K562 (cell line): Measurements from ENCODE around the gene KCTD3. TPM values are rescaled to one million over a fixed set of nuclear protein-coding genes. Genes with fewer than 3 reads are reported as not detected.
A peak's percentile ranks its signal among the peaks of the same experiment; 100 is the strongest.

ENCODE experiments used
- COPS2 ChIP-seq: fragments of 450-650 bp; conservative IDR thresholded peaks from 2 replicates; pipeline ENCODE4 v1.6.1; 2016; ENCODE audit warnings: mild to moderate bottlenecking, moderate library complexity
- HOMEZ ChIP-seq: fragments of 250-450 bp; sonication (Bioruptor Pico); IDR thresholded peaks from 2 replicates; pipeline ENCODE4 v1.4.0; 2020; ENCODE audit warnings: mild to moderate bottlenecking, moderate library complexity
- MAFG ChIP-seq: fragments of 450-650 bp; conservative IDR thresholded peaks from 2 replicates; pipeline ENCODE4 v1.6.1; 2016; ENCODE audit warnings: missing genetic modification characterization, missing compliant biosample characterization
- MAFK ChIP-seq: IDR thresholded peaks from 2 replicates; pipeline ENCODE4 v1.6.1; 2011; ENCODE audit warnings: low read length, improper control_type of control experiment
- PCBP2 ChIP-seq: fragments of 200-400 bp; formaldehyde crosslinking; IDR thresholded peaks from 2 replicates; pipeline ENCODE4 v1.6.1; 2018; ENCODE audit warnings: low read length, low read depth, mild to moderate bottlenecking, moderate library complexity; ENCODE audit not compliant: poor library complexity, severe bottlenecking
- PHB2 ChIP-seq: fragments of 450-650 bp; IDR thresholded peaks from 2 replicates; pipeline ENCODE4 v1.6.1; 2017; ENCODE audit warnings: low read depth
- PML ChIP-seq: IDR thresholded peaks from 2 replicates; pipeline ENCODE4 v1.6.1; 2012; ENCODE audit warnings: low read length, inconsistent platforms
- RUNX1 ChIP-seq: sonication (generic); IDR thresholded peaks from 2 replicates; pipeline ENCODE4 v1.6.1; 2016; ENCODE audit warnings: antibody characterized with exemption, low read depth
- TBL1XR1 ChIP-seq, 2 experiments: IDR thresholded peaks; 2 replicates each; pipeline ENCODE4 v1.6.1; 2012; ENCODE audit warnings: improper control_type of control experiment in 2 of 2, low read length in 2 of 2, mild to moderate bottlenecking in 1 of 2
- ZNF445 ChIP-seq: fragments of 250-450 bp; sonication (Bioruptor Pico); IDR thresholded peaks from 2 replicates; pipeline ENCODE4 v1.4.0; 2020; ENCODE audit warnings: low read depth, mild to moderate bottlenecking, moderate library complexity
- polyA plus RNA-seq, 8 experiments: library from polyadenylated mRNA; depleted of rRNA in 4 of 8; stranded (reverse) in 5 of 8; unstranded in 3 of 8; fragments of >200 nt; fragmentation: Nextera tagmentation in 2 of 8; fragmentation: Illumina TruSeq in 1 of 8; extraction: Ambion mirVana in 2 of 8; extraction: Trizol in 1 of 8; gene quantifications; 2 replicates each; pipeline versions ENCODE4 v1.2.1 to v1.2.3, GENCODE V29; 2011 to 2014; ENCODE audit warnings: inconsistent platforms in 1 of 8, missing spikeins in 1 of 8
- total RNA-seq, 7 experiments: library from RNA; depleted of rRNA in 6 of 7; stranded (reverse); fragments of >200 nt in 6 of 7; fragmentation: Illumina TruSeq in 2 of 7; extraction: Trizol in 2 of 7; gene quantifications; 2 replicates each; pipeline versions ENCODE4 v1.2.1 to v1.2.3, GENCODE V29; 2011 to 2021; ENCODE audit warnings: low replicate concordance in 1 of 7
- TF ChIP-seq, protein P1 (sequence below): fragments of 250-450 bp; sonication (Bioruptor Pico); IDR thresholded peaks from 2 replicates; pipeline ENCODE4 v1.4.0; 2020
- TF ChIP-seq, protein P2 (sequence below): sonication (generic); formaldehyde crosslinking; IDR thresholded peaks from 2 replicates; pipeline ENCODE4 v1.8.0; 2022; ENCODE audit warnings: missing genetic modification reagents, mild to moderate bottlenecking, borderline replicate concordance

KCTD3 gene
- total and polyA plus RNA-seq, 9 of the 15 experiments (the other 6 are each of a cell fraction or from before 2014, with no cell fraction given), result 12.8 to 77.1 (median 44.3) TPM

- TF ChIP-seq PHB2 (no peak), PCBP2 (no peak), ZNF445 (no peak), MAFG (tag) (no peak), COPS2 (no peak), RUNX1 (no peak), MAFK (no peak), TBL1XR1 (IDR thresholded peaks at IDR 0.05; ENCODE audit: low read length in 2 of 2) (no peak), PML (peak; percentile 50; the same call in 1 of the 2 replicates), HOMEZ (CRISPR knock-in tag) (no peak)
- TF ChIP-seq, protein P1, sequence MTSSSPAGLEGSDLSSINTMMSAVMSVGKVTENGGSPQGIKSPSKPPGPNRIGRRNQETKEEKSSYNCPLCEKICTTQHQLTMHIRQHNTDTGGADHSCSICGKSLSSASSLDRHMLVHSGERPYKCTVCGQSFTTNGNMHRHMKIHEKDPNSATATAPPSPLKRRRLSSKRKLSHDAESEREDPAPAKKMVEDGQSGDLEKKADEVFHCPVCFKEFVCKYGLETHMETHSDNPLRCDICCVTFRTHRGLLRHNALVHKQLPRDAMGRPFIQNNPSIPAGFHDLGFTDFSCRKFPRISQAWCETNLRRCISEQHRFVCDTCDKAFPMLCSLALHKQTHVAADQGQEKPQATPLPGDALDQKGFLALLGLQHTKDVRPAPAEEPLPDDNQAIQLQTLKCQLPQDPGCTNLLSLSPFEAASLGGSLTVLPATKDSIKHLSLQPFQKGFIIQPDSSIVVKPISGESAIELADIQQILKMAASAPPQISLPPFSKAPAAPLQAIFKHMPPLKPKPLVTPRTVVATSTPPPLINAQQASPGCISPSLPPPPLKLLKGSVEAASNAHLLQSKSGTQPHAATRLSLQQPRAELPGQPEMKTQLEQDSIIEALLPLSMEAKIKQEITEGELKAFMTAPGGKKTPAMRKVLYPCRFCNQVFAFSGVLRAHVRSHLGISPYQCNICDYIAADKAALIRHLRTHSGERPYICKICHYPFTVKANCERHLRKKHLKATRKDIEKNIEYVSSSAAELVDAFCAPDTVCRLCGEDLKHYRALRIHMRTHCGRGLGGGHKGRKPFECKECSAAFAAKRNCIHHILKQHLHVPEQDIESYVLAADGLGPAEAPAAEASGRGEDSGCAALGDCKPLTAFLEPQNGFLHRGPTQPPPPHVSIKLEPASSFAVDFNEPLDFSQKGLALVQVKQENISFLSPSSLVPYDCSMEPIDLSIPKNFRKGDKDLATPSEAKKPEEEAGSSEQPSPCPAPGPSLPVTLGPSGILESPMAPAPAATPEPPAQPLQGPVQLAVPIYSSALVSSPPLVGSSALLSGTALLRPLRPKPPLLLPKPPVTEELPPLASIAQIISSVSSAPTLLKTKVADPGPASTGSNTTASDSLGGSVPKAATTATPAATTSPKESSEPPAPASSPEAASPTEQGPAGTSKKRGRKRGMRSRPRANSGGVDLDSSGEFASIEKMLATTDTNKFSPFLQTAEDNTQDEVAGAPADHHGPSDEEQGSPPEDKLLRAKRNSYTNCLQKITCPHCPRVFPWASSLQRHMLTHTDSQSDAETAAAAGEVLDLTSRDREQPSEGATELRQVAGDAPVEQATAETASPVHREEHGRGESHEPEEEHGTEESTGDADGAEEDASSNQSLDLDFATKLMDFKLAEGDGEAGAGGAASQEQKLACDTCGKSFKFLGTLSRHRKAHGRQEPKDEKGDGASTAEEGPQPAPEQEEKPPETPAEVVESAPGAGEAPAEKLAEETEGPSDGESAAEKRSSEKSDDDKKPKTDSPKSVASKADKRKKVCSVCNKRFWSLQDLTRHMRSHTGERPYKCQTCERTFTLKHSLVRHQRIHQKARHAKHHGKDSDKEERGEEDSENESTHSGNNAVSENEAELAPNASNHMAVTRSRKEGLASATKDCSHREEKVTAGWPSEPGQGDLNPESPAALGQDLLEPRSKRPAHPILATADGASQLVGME, result no peak
- TF ChIP-seq, protein P2, sequence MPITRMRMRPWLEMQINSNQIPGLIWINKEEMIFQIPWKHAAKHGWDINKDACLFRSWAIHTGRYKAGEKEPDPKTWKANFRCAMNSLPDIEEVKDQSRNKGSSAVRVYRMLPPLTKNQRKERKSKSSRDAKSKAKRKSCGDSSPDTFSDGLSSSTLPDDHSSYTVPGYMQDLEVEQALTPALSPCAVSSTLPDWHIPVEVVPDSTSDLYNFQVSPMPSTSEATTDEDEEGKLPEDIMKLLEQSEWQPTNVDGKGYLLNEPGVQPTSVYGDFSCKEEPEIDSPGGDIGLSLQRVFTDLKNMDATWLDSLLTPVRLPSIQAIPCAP (CRISPR knock-in tag), result no peak
- TF ChIP-seq, all 486 proteins: peak for 111
Measured at GRCh38 chr1:215566556-215567490, at the start of gene KCTD3 (continued).
